ENCODE results near the gene TMEM164.

DNA sequence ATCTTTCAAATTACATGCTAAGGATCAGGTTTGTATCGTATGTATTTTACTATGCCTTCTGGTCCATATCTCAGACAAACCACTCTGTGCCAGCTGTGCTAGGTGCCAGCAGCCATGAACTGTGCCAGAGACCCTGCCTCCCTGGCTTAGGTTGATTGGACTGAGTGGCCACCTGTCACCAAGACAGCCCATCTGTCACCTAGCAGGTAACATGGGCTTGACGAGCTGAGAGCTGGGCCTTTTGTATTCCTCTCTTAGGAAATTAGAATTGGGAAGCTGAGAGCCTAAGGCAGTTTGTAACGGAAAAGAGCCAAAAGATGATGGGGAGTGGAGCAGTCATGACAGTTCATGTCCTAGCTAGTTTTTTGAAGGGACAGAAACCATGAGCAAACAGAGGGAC lies 42.5 kb downstream of the TMEM164 start:
- TF ChIP-seq POLR2AphosphoS5 (IDR thresholded peaks at IDR 0.05; ENCODE audit: low read depth) (no peak), REST (IDR thresholded peaks at IDR 0.05; ENCODE audit: unreplicated experiment) (no peak), EZH2phosphoT487 (IDR thresholded peaks at IDR 0.05; ENCODE audit: unreplicated experiment) (no peak)
- TF ChIP-seq, protein P1, sequence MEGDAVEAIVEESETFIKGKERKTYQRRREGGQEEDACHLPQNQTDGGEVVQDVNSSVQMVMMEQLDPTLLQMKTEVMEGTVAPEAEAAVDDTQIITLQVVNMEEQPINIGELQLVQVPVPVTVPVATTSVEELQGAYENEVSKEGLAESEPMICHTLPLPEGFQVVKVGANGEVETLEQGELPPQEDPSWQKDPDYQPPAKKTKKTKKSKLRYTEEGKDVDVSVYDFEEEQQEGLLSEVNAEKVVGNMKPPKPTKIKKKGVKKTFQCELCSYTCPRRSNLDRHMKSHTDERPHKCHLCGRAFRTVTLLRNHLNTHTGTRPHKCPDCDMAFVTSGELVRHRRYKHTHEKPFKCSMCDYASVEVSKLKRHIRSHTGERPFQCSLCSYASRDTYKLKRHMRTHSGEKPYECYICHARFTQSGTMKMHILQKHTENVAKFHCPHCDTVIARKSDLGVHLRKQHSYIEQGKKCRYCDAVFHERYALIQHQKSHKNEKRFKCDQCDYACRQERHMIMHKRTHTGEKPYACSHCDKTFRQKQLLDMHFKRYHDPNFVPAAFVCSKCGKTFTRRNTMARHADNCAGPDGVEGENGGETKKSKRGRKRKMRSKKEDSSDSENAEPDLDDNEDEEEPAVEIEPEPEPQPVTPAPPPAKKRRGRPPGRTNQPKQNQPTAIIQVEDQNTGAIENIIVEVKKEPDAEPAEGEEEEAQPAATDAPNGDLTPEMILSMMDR (conservative IDR thresholded peaks at IDR 0.05; ENCODE audit: low read depth in 2 of 2) = no peak
